Loucy (cell line): Measurements from ENCODE around the gene STX8.
"Not testable (repeated sequence)": the region's sequence is repeated elsewhere in the genome, so short reads cannot be mapped to it uniquely, and the experiment has no call there.

Source experiments
- H2AFZ ChIP-seq: fragments of 200-600 bp; sonication (generic); 2 replicates; pipeline ENCODE4 v1.6.0; 2016; ENCODE audit warnings: antibody characterized with exemption, mild to moderate bottlenecking, low read length, moderate library complexity
- H3F3A ChIP-seq: fragments of 200-600 bp; 2 replicates; pipeline ENCODE4 v1.6.0; 2016; ENCODE audit warnings: antibody characterized with exemption, low read depth, mild to moderate bottlenecking
- H3K27me3 ChIP-seq: fragments of 200-600 bp; sonication (generic); 2 replicates; pipeline ENCODE4 v1.6.1; 2014; ENCODE audit warnings: low read length, mild to moderate bottlenecking; ENCODE audit not compliant: insufficient read depth, poor library complexity, severe bottlenecking
- H3K36me3 ChIP-seq: fragments of 200-600 bp; sonication (generic); 2 replicates; pipeline ENCODE4 v1.6.1; 2016; ENCODE audit warnings: low read length; ENCODE audit not compliant: insufficient read depth
- H3K4me1 ChIP-seq: fragments of 200-600 bp; sonication (generic); 2 replicates; pipeline ENCODE4 v1.5.1; 2014; ENCODE audit warnings: low read length, mild to moderate bottlenecking; ENCODE audit not compliant: insufficient read depth, poor library complexity, severe bottlenecking
- H3K4me2 ChIP-seq: fragments of 200-600 bp; sonication (generic); 2 replicates; pipeline ENCODE4 v1.6.0; 2014; ENCODE audit warnings: antibody characterized with exemption, low read length, low read depth, mild to moderate bottlenecking; ENCODE audit not compliant: poor library complexity, severe bottlenecking
- H3K4me3 ChIP-seq: fragments of 200-600 bp; sonication (generic); 2 replicates; pipeline ENCODE4 v1.5.1; 2014; ENCODE audit warnings: low read length, mild to moderate bottlenecking, mixed read lengths; ENCODE audit not compliant: poor library complexity, severe bottlenecking
- H3K79me2 ChIP-seq: fragments of 200-600 bp; sonication (generic); 2 replicates; pipeline ENCODE4 v1.6.1; 2014; ENCODE audit warnings: low read length; ENCODE audit not compliant: insufficient read depth
- H3K9ac ChIP-seq: fragments of 200-600 bp; sonication (generic); 2 replicates; pipeline ENCODE4 v1.6.0; 2014; ENCODE audit warnings: mild to moderate bottlenecking, low read depth, low read length, moderate library complexity; ENCODE audit not compliant: poor library complexity, severe bottlenecking
- H3K9me2 ChIP-seq: fragments of 200-600 bp; sonication (generic); replicated peaks from 2 replicates; pipeline ENCODE4 v1.6.1; 2016; ENCODE audit warnings: low read depth, low read length, mixed read lengths
- H3K9me3 ChIP-seq: fragments of 200-600 bp; sonication (generic); 2 replicates; pipeline ENCODE4 v1.6.1; 2014; ENCODE audit warnings: mild to moderate bottlenecking, antibody characterized with exemption, low read length, low read depth; ENCODE audit not compliant: insufficient read depth
- H4K20me1 ChIP-seq: fragments of 200-600 bp; sonication (generic); 2 replicates; pipeline ENCODE4 v1.6.0; 2014; ENCODE audit warnings: antibody characterized with exemption, low read length, mild to moderate bottlenecking; ENCODE audit not compliant: insufficient read depth, poor library complexity, severe bottlenecking
- CTCF ChIP-seq: fragments of 200-600 bp; sonication (generic); conservative IDR thresholded peaks from 2 replicates; pipeline ENCODE4 v1.5.1; 2014; ENCODE audit warnings: mild to moderate bottlenecking, antibody characterized with exemption, low read length
- EZH2phosphoT487 ChIP-seq: fragments of 200-600 bp; IDR thresholded peaks from 2 replicates; pipeline ENCODE4 v1.6.1; 2018; ENCODE audit warnings: antibody characterized with exemption, mild to moderate bottlenecking, moderate library complexity, borderline replicate concordance

The STX8 gene

GRCh38 chr17:9382626-9383025 is 193.0 kb downstream of the STX8 start:
- Histone ChIP-seq H3K4me3 (no peak overlapping the region), H3K79me2 (no peaks in the 10 kb centered on the region), H3K4me1 (no peaks in the 10 kb centered on the region), H2AFZ (no peak overlapping the region), H3K9ac (no peak overlapping the region), H3K9me3 (no peaks in the 10 kb centered on the region), H3K27me3 (no peaks in the 10 kb centered on the region), H3K4me2 (no peak overlapping the region), H3F3A (no peaks in the 10 kb centered on the region), H4K20me1 (no peaks in the 10 kb centered on the region), H3K36me3 (no peaks in the 10 kb centered on the region), H3K9me2 (no peaks in the 10 kb centered on the region)
- no peak for TF ChIP-seq EZH2phosphoT487
- no peak for TF ChIP-seq CTCF

- Histone ChIP-seq H4K20me1 (no peaks in the 10 kb centered on the region), H3K9ac (no peak overlapping the region), H3K36me3 (peaks cover 3% of the 10 kb centered on the region; the same call in 1 of the 2 replicates), H3K27me3 (no peaks in the 10 kb centered on the region), H3K4me1 (no peaks in the 10 kb centered on the region), H3K9me3 (peaks cover 2% of the 10 kb centered on the region; the same call in 1 of the 2 replicates), H3K9me2 (no peaks in the 10 kb centered on the region), H3K4me3 (no peak overlapping the region), H2AFZ (no peak overlapping the region), H3F3A (no peaks in the 10 kb centered on the region), H3K79me2 (no peaks in the 10 kb centered on the region), H3K4me2 (no peak overlapping the region)
- no peak for TF ChIP-seq EZH2phosphoT487
These were observed 194.6 kb downstream of the STX8 start for GRCh38 chr17:9381068-9381467.

- TF ChIP-seq CTCF = no peak
- TF ChIP-seq EZH2phosphoT487 = no peak
- Histone ChIP-seq H3K27me3 (no peaks in the 10 kb centered on the region), H3K9ac (no peak overlapping the region), H3K79me2 (no peaks in the 10 kb centered on the region), H3K9me2 (no peaks in the 10 kb centered on the region), H2AFZ (no peak overlapping the region), H3K4me2 (no peak overlapping the region), H3K4me1 (no peaks in the 10 kb centered on the region), H3K36me3 (peaks cover 8% of the 10 kb centered on the region; the same call in 1 of the 2 replicates), H3K9me3 (peaks cover 2% of the 10 kb centered on the region; the same call in 1 of the 2 replicates), H3F3A (no peaks in the 10 kb centered on the region), H3K4me3 (no peak overlapping the region), H4K20me1 (no peaks in the 10 kb centered on the region)
These were observed 195.3 kb downstream of the STX8 start for GRCh38 chr17:9380361-9380760.

GRCh38 chr17:9376177-9376576 is 199.4 kb downstream of the STX8 start:
- H3K4me1 ChIP-seq, H3K4me2 ChIP-seq, H3K9me2 ChIP-seq, H3K9me3 ChIP-seq, H3K9ac ChIP-seq, H3K4me3 ChIP-seq, H3F3A ChIP-seq, H4K20me1 ChIP-seq, H3K27me3 ChIP-seq, H2AFZ ChIP-seq, H3K36me3 ChIP-seq, H3K79me2 ChIP-seq: not testable (repeated sequence)
